NCI-H69 (cell line): ENCODE measurements around the gene DDX10.
A peak's percentile ranks its signal among the peaks of the same experiment; 100 is the strongest.
"Not testable (repeated sequence)": the region's sequence is repeated elsewhere in the genome, so short reads cannot be mapped to it uniquely, and the experiment has no call there.

Experiments used
- DNase-seq: peaks from one replicate; lab custom pipeline; 2025; lab: John Stamatoyannopoulos, UW

Gene DDX10

GRCh38 chr11:108823960-108824359, 159.1 kb downstream of the DDX10 start:
- DNase-seq = not testable (repeated sequence)

- no peak for DNase-seq
Observed at GRCh38 chr11:108824545-108824944, 159.7 kb downstream of the DDX10 start.

DNA sequence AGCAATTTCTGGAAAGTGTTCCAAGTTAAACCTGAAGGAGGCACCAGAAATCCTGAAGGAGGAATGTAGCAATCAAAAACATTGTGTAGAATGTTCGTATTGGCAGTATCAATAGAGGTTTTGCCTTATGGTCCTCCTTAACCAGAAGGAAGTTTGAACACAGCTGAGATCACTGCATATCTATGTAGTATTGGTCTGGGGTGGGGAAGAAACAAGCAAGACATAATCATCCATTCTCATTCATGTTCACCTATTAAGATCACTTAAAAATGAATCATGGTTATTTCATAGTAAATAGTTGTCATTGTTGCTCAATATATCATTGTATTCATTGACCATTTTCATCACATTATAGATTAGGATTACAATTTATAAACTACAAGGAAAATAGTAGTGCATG, 160.5 kb downstream of the DDX10 start:
- no peak for DNase-seq

DNA sequence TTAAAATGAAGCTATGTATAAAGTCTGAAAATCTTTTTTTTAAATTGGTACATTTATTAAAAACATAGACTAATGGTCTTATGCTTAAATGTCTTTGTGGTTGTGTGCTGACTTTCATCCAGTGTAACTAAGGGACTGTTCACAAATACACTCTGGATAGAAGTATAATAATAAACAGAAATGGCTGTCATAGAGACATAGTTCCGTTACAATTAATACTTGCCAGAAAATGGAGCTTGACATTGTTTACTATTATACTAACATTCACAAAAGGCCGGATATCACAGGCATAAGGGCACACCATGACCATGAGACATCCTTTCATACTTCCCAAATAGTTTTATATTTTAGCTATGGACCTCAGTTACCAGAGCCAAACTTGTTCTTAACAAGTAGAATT, 161.3 kb downstream of the DDX10 start:
- no peak for DNase-seq

DNA sequence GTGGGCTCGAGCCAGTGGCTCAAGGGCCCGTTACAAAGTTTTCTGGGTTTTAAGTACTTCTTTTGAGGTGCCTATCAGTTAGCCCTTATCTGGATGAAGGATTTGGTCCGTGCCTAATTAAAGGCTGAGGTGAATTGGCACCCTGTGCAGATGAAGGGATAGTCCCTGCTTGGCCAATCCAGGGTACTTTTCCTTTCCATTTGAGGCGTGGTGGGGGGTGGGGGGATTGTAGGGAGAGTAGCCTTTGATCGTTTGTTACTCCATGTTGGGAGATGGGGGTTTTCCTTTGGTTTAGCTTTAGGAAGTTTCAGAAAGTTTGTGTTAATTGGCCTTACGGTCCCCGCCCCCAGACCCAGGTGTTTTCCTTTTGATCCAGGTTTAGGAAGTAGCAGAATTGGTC, 170.8 kb downstream of the DDX10 start:
- DNase-seq = no peak

- DNase-seq = no peak
Observed at GRCh38 chr11:108836541-108836940, 171.7 kb downstream of the DDX10 start.

GRCh38 chr11:108838102-108838791, 173.4 kb downstream of the DDX10 start:
- DNase-seq = no peak

DNA sequence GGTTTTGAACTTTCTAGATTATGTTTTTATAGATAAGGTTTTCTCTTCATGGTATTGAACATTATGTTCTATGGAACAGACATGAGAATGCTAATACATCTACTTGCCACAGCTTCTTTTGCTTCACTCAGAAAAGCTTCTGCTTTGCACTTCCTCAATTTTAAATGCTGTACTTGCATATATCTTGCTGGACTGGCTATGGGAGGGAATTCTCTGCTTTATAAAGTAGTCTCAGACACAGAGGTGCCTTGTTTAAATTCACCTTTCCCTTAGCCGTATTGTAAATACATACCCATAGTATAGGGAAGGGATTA, 173.9 kb downstream of the DDX10 start:
- no peak for DNase-seq

DNA sequence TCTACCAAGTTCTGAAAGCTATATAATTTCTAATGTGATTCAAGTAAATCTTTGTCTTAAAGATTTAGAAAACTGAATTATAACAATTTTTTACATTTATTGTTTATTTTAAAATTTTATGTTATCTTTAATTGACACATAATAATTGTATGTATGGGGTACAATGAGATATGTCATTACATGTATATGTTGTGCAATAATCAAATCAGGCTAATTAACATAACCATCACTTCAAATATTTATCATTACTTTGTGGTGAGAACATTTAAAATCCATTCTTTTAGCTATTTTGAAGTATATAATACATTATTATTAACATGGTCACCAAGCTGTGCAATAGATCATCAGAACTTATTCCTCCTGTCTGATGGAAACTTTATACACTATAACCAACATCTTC, 181.1 kb downstream of the DDX10 start:
- DNase-seq = no peak

- no peak for DNase-seq
Observed at GRCh38 chr11:108847298-108847990, 182.6 kb downstream of the DDX10 start.

GRCh38 chr11:108851781-108852180, 186.9 kb downstream of the DDX10 start:
- DNase-seq = no peak

DNA sequence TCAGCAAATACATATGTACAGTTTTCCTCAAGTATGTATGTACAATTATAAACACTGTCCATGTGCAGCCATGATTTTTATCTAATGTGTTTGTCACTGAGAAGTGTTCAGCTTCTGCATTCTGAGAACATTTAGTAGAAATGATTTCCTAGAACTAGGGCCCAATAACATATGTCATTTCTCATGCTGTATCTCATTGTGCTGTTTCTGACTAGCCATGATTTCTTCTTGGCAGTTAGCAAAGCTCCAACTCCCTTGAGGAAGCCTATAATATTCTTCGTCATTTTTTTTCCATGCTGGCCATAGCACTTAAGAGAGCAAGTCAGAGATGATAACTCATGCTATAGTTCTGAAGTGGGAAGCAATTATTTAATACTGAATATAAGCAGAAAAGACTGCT, 187.8 kb downstream of the DDX10 start:
- no peak for DNase-seq

DNA sequence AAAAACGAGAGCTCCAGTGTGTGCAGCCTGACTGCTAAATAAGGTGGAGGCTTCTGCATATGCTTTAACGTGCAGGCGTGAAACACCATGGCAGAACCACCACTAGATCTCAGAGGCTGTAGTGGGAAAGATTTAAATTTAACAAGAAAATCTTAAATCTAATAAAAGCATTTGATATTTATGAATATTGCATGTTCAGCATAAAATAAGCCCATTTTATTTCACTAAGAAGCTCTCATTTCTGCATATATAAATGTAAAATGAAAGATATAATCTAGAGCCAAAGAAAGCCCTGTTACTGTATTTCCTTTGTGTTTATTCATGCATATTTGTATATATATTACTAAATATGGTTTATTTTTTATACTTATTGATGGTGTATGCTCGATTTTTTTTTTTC, 188.3 kb downstream of the DDX10 start:
- DNase-seq = no peak

GRCh38 chr11:108853864-108854263, 189.0 kb downstream of the DDX10 start:
- no peak for DNase-seq

- DNase-seq = no peak
Observed at GRCh38 chr11:108854346-108854745, 189.5 kb downstream of the DDX10 start.

- DNase-seq = peak; percentile 16
Observed at GRCh38 chr11:108857382-108857781, 192.5 kb downstream of the DDX10 start.

DNA sequence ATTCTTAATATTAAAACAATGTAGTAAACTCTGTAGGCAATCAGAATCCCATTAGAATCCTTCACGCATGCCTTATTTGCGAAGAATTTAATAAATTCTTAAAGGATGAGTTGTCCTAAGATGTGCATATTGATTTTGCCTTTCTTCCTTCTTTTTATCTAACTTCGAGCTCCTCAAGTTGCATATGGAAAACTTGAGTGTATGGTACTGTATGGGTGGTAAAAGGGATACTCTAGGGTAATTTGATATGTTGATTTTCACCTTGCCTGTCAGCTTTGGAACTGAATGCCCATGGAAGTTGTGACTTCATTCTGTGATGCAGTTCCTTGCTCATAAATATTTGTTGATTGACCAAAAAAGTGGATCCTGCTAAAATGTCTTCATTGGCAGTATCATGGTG, 193.8 kb downstream of the DDX10 start:
- DNase-seq = no peak

DNA sequence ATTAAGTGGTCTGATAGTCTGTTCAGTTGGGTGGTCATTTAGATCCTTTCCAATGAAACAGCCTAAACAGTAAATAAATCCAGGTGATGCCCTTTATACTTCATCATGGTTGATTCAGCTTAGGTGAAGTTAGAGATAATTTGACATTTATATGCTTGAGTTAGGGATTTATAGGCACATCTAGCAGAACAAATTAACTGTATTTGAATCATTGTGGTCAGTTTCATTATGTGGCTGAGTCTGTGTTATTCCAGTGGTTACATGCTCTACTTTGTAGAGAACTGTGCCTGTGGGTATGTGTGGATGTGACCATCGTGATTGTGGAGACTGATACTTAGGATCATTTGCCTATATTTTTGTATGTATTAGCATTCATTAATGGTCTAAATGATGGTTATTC, 194.6 kb downstream of the DDX10 start:
- DNase-seq = no peak

DNA sequence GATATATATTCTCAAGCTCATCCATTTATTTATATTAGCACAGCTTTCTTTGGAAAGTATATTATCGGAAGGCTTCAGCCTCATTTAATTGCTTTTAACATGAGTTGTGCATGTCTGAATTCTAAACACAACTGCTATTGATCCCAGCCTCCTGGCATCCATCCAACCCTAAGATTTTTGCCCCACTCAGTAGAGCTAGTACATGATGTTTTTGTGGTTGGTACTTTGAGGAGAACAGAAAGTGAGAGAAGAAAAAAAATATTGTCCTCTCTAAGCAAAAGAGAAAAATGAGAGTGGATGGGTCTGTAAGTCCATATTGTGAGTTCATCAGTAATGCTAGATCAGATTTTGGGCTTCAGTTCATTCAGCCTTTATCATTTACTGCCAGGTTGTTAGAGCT, 198.7 kb downstream of the DDX10 start:
- no peak for DNase-seq

DNA sequence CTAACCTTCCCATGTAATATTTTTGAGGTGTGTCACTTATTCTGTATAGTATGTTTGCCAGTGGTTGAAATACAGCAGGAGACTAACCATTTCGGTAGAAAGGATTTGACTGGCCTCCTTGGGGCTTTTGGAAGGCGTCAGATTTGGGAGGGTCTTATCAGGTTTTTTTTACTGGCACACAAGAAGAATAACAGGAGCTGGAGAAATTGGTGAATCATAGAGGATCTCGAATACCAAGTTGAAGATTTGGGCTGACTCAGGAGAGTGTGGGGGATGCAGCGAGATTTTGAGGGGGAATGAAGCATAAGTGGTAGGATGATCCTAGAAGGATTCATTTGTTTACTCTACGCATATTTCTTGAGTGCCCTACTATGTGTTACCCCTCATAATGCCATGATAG, 200.5 kb downstream of the DDX10 start:
- no peak for DNase-seq

- peak; percentile 59 for DNase-seq
Observed at GRCh38 chr11:108866781-108867180, 201.9 kb downstream of the DDX10 start.

GRCh38 chr11:108870373-108871020, 205.6 kb downstream of the DDX10 start:
- no peak for DNase-seq

DNA sequence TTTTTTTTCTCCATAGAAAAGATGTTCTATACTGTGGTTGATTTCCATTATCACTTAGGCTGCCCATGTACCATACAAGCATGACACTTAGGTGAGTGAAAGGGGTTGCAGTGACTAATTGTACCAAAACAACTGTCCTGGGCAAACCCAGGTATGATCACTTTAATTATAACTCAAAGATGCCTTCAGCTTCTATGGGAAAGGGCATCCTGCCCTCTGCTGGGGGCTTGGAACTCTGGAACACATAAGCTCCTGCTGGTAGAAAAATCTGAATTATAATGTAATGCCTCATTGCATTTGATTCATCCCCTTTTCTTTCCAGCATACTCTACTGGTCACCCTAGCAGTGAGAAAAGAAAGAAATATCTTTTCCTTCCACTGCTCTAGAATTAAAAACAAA, 206.3 kb downstream of the DDX10 start:
- peak; percentile 79 for DNase-seq

- no peak for DNase-seq
Observed at GRCh38 chr11:108871867-108872266, 207.0 kb downstream of the DDX10 start.
